Erythroblast (primary cell): ENCODE measurements around the gene FOCAD.

ENCODE experiments used
- GATA1 ChIP-seq: IDR thresholded peaks from 2 replicates; pipeline ENCODE4 v1.6.1; 2011; ENCODE audit warnings: low read depth, mild to moderate bottlenecking, control low read depth, low read length, moderate library complexity
- POLR2A ChIP-seq: IDR thresholded peaks from 2 replicates; pipeline ENCODE4 v1.6.1; 2011; ENCODE audit warnings: mild to moderate bottlenecking, low read length

- TF ChIP-seq POLR2A (no peak), GATA1 (no peak)
These were observed 56.2 kb downstream of the FOCAD start for GRCh38 chr9:20740304-20740703.
